HG03103 (cell line): ENCODE data around the gene SEMA3F.

Experiments used
- ATAC-seq: cut with Tn5 transposase; IDR thresholded peaks from one replicate; pipeline ENCODE4 v1.9.1; 2021; ENCODE audit warnings: low read depth; ENCODE audit not compliant: unreplicated experiment

Gene SEMA3F

DNA sequence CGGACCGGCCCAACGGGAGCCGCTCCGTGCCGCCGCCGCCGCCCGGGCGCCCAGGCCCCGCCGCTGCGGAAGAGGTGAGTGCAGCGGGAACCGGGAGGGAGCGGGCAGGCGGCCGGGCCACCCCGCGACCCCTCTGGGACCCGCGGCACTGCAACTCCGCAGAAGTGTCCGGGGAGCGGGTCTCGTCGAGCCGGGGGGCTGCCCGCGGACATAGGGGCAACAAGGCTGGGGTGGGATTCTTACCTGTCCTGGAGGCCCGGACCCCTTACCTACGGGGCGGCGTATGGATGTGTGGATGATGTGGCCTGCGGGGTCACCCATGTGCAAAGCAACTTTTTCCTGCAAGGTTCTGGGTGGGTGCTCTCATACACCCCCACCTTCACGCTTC lies 361 bp downstream of the SEMA3F start:
- no peak for ATAC-seq

DNA sequence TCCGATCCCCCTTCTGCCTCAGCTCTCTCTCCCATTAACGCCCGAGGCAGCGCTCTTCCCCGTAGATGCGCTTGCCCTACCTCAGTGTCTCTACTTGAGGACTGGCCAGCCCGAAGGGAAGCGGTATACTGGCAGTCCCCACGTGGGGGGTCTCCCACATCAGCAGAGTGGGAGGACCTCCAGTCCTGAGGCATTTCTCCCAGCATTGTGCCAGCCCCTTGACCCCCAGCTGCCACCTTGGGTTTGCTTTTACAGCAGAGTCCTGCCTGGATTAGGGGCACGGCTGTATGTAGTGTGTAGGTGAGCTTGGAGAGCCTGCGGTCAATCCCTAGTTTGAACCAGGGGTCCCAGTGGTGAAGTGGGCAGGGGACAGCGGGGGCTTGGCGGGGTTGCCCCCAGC lies 767 bp downstream of the SEMA3F start:
- ATAC-seq: no peak

DNA sequence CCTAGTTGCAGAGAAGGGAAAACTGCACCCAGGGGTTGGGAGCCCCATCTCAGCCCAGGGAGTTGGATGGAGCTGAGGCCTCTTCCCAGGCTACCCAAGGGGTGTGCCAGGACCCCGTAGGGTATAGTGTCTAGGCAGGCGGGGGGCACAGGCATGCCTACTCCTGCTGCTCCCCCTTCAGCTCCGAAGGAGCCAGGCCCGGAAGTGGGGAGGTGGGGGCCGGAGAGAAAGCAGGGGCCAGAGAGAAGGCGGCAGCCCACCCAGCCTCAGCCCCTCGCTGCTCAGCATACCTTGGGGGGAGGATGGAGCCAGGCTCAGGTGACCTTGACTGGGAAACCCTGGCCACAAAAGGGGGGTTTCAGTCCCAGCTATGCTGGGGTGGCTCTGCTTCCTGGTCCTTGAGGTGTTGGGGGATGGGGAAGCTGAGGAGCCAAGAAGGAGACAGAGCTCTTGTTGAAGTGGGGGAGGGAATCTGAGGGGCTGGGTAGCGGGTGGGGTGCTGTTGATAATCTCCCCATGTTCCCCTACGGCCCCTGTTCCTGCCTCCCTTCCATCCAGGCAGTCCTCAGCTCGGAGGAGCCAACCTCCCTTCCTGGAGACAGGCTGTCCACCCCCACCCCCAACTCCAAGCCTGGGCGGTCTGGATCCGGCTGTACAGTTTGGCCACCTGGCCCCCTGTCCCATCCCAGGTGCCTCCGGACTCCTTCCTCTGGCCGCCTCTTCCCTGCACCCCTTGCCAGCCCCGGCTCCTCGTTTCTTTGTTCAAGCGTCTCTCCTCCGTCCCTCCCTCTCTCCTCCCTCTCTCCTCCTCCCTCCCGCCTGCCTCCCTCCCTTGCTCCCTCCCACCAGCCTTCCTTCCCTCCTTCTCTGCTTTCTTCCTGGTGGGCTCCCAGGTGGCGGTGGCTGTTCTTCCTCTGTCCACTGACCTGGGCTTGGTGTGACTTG lies 1.7 kb downstream of the SEMA3F start:
- no peak for ATAC-seq

DNA sequence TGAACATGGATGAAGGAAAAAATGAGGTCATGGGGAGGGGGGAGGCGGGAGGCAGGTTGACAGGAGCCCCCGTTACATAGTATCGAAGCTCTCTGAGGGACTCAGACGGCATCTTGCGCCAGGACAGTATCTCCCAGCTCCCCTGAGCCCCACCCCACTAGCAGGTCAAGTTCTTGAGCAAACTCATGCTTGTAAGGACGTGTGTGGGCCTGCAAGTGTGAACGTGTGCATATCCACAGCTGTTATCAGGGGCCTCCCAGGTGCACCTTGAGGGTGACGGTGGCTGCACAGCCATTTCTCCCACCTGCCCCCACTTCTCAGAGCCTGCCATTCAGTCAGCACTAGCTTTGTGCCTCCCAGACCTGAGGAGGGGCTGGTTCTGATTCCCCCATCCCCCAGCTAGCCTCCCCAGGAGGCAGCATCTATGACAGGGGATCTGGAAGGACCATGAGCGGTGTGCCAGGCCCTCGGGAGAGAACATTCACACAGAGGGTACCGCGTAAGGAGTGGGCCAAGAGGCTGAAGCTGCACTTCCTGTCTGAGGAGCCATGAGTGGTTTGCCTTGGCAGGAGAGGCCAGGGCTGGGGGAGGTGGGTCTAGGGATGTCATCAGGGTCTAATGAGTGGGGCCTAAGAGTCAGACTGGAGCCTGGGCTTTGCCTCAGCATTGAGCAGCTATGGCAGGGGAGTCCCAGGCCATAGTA lies 2.9 kb downstream of the SEMA3F start:
- no peak for ATAC-seq

DNA sequence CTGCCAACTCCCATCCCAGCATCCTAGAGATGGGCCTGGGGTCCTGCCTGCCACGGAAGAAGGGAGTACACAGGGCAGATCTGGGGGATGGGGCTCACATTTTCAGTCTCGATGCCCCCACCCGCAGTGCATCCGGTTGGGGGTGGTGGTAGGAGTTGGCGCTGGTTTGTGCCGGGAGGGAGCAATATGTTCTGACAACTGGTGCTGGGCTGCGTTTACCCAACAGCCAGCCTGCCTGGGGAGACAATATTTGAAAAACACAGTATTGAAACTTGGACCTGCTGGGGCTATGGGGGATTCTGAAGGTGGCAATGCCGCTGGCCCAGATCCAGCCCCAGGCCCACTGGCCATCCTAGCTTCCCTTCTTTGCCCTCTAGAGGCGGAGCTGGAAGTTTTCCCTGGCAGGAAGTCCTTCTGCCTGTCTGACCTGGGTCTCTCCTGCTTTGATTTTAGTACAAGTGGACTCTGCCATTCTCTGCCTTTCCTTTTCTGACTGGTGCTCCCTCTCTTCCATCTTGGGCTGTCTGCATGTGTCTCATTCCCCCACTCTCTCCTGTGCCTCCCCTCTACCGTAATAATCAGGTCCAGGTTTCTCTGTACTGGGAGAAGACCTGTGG lies 3.5 kb downstream of the SEMA3F start:
- ATAC-seq: no peak

DNA sequence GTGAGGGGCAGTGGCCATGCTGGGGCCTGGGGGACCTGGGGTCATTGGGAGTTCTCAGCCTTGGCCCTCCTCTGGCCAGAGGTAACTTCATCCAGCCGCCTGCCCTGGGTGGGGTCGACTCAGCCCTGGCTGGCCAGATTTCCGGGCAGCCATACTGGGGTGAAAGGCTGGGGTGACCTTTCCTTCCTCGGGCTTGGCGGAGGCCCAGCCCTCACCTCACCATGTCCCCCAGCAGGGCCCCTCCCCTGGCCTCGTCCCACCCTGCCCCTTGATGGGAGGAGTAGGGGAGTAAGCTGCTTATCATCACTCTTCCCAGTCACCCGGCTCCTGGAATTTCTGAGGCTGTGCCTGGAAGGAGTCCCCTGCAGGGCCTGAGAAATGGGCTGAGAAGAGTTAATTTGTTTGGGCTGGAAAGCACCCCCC lies 5.4 kb downstream of the SEMA3F start:
- no peak for ATAC-seq

DNA sequence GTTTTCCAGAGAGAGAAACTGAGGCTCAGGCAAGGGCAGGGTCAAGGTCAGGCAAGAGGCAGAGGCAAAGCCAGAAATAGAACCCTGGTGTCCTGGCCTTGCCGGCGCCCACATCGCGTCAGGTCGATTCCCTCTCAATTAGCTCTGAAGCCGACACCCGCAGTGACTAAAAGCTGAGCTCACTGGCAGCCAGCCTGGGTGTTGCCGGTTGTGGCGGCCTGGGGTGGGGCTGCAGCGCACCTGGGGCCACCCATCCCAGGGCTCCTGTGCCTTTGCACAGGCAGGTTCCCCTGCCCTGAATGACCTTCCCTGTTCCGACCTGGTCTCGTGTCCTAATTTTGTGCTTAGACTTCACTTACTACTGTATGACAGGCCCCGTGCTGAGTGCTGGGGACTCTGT lies 6.2 kb downstream of the SEMA3F start:
- ATAC-seq: no peak

DNA sequence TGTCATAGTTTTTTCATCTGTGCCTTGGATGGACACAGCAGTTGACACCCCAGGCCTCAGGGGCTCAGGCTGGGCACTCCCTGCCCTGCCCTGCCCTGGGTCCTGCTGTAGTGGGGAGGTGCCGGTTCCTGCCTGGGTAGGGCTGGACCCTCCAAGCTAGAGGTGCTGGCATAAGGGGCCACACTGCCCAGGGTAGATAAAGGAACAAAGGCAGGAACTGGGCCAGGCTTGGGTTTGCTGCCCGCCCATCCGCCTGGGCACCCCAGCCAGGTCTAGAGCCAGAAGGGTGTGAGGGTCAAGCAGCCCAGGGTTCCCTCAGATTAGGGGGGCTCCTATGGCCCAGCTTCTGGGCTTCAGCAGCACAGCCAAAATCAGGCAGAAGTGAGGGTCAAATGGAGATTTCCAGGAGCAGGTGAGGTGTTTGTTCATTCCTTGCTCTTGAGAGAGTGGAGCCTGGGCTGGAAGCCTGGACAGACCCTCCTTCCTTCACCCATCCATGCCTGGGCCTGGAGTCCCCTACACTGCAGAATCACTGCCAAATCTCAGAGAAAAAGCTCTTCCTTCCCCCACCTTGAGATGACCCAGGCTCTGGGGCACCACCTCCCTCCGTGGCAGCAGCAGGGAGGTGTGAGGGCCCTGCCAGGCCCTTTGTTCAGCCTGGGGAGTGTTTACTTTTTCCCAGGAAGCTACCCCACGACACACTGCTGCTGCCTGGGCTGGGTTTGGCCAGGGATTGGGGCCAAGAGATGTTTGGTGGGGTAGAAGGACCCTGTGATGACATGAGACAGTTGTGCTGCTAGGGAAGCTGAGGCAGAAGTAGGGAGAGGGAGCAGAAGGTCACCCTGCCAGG lies 7.1 kb downstream of the SEMA3F start:
- no peak for ATAC-seq

DNA sequence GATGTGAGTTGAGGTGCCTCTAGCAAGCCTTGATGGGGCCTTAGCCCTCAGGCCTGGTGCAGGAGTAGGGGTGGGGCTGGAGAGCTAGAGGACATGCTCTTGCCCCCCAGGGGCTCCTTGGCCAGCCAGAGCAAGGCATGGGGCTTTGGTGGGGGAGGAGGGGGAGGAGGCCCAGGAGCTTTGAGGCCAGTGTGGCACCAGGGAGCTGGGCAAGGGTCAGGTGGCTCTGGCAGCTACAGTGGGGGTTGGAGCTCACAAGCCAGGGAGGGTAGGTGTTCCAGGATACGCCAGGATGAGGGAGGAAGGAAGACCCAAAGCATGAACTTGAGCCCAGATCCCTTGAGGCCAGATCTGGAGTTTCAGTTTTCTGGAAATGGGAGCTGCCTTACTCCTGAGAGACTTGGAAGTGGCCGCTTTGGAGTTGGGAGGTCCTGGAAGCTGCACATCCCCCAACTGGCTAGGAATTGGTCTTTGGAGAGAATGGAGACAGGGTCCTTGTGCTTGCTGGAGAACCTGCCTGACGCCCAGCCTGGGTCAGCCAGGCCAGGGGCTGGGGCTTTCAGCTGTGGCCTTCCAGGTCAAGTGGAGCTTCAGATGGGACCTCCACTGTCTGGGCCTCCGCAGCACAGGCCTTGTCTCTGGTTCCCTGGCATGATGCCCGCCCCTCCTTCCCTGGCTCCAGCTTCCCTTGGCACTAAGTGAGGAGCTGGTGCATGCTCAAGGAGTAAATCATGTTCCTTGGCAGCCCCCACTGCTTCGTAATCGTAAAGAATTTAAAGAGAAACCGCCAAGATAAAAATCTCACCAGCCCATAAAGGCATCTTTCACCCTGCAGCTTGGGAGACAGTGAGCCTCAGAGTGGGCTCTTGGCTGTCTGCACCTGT lies 8.7 kb downstream of the SEMA3F start:
- ATAC-seq: no peak

DNA sequence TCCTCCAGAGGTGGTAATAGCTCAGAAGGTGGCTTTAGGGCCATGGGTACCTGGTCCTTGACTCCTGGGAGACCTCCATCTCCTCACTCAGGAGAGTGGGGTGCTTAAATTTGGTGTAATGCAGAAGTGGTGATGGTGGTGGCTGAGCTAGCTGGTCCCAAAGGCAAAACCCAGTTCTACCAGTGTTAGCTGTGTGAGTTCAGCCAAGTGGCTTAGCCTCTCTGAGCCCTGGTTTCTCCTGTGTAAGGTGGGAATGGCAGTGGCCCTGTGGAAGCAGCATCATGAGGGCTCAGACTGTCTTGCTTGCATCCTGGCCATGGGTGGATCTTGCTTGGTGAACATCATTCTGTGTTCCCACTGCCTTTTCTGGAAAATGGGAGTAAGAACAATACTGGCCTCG lies 9.4 kb downstream of the SEMA3F start:
- no peak for ATAC-seq

DNA sequence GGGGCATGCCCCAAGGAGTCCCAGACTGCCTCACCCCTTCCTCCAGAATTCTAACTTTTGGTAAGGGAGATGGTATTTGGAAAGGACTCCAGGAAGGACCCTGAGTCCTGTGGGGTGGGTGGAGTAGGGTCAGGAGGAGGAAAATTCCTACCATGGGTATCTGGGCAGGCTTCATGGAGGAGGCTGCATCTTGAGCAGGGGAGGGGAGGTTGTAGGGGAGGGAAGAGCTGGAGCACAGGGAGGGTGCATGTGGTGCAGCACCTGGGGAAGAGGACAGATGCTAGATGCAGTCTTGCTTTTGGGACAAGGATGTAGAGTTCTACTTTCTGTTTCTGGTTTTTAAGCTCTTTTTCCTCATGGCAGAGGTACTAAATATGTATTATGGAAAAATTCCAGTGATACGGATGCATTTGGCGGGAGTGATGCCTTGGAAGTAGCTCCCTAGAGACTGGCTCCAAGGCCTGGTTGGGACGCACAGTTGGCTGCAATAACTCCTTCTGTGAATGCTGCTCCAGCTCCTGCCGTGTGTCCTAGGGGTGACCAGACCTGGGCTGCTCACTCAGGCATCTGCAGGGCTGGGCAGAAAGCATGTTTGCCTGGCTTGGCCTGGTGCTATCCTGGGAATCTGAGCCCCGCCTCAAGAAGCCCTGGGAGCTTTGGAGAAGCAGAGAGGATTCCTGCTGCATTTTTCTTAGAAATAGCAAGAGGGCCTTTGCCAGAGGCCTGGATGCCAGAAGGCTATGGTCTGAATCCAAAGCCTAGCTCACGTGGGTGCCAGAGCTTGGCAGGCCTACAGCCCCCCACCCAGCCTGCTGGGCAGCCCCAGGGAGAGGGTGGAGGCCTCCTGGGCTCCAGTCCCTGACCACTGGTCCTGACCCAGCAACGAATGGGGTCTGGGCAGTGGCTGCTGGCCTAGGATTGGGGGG lies 10.1 kb downstream of the SEMA3F start:
- no peak for ATAC-seq

DNA sequence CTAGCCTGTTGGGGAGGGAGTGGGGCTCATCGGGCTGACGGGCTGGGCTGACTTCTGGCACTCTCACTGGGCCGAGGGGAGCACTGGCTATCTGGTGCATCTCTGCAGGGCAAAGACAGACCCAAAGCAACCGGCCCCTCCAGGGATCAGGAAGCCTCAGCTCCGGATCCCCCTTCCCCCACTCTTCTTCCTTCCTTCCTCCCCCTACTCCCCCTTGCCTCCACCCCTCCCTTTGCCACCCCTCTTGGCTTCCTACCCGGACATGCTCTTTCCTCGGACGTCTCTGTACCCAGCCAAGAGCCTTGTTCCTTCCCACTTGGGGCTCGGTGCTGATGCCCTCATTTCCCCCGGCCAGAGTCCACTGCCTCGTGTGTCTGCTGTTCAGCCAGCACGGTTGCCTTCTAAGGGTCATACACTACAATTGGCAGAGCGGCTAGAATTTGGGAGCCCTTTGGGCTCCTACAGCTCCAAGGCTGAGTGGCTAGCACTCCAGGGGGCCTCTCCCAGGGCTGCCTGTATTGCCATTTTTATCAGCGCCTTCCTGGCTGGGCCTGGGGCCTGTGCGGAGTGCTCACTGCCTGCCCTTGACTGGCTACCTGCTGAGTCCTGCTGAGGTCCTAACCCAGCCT lies 10.9 kb downstream of the SEMA3F start:
- no peak for ATAC-seq

DNA sequence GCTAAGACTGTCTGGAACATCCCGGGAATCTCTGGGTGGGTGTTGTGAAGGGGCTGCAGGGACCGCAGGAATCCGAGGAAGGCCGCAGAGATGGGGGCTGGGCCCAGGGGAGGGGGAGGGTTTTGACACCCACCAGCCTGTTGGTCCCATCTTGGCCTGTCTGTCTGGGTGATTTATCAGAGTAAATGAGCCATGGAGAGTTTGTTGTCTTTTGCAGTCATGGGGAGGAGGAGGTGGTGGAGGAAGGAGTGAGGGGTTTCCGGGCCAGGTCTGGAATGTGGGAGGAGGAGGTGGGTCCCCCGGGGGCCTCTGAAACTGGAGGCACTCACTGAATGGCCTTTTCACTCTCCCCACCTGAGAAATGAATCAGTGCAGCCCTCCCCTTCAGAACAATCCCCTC lies 11.5 kb downstream of the SEMA3F start:
- ATAC-seq: no peak

DNA sequence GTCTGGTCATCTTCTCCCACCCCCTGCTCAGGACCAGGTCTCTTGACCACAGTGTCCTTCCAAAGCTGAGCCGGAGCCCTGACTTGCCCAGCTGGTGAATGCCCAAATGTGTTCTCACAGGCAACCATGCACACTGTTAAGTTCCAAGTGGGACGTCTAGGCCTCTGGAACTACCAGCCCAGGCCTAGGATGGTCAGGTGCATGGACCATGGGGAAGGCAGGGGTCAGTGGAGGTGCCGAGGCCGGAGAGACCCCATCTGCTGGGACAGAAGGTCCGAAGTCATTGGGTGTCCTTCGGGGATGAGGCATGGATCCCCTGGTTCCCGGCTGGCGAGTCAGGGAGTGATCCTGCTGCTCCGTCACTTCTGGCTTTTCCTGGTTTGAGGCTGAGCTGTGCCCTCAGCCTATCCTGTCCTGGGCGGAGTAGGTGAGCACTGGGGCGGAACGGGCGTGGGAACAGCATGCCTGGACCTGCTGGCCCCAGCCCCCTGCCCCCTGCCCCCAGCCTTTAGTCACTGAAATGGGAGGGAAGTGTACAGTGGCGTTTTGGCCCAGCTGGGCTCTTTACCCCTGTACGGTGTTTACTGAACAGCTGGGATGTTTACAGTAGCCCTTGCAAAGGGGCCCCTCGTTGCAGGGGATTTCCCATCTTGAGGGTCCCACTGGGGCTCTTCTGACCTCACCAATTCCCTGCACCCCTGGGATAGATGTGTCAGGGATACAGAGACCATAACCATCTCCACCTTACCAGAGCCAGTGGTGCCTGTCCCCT lies 12.1 kb downstream of the SEMA3F start:
- no peak for ATAC-seq

DNA sequence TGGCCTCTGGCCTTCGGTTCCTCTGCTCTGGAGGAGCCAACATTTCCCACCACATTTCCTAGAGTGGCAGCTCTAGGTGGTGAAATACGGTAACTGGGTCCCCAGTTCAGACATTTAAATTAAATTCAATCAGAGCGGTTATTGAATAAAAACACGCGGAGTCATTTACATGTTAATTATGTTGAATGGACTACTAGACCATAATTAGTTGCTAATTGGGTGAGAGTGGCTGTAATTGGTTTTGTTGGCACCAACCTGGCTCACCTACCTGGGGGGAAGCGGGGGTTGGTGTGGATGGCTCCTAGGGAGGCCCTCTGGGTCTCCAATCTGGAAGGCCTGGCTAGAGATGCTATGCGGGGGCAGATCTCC lies 12.7 kb downstream of the SEMA3F start:
- no peak for ATAC-seq

DNA sequence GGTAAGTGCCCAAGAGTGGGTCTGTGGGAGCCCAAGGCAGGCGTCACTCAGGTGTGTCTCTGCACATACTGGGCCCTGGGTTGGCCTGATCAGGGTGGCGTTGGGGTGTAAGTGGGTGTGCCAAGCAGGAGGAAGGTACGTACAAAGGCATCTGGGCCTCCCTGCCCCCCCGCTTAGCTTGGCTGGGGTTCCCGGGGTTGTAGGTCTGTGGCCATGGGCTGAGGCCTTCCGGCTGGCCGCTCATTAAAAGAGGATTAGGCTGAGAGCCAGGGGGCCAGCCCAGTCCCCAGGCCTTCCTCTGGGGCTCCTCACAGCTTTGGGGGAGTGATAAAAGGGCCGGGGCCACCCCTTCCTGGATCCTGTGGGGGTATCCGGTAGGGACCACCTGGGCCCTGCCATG lies 13.3 kb downstream of the SEMA3F start:
- no peak for ATAC-seq

DNA sequence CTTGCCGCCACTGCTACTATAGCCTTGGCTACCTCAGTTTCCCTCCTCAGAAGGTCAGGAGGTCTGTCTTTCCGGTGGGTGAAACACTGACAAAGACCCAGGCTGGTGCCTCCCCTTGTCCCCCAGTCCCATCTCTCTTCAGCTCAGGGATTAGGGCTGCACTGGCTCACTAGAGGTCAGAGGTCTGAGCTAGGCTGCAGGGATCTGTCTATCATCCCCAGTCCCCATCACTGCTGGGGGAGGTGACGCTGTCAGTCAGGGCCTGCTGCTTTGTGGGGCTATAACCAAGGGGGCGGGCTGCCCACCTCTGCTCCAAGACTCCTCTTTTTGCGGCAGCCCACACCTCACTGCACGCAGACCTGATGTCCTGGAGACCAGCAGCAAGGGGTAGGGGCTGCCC lies 13.7 kb downstream of the SEMA3F start:
- ATAC-seq: no peak
